GM21528 (cell line): ENCODE results near the gene SLX4IP.
A peak's percentile ranks its signal among the peaks of the same experiment; 100 is the strongest.

ENCODE experiments used
- ATAC-seq: cut with Tn5 transposase; IDR thresholded peaks from one replicate; pipeline ENCODE4 v1.9.1; 2021; ENCODE audit warnings: mild to moderate bottlenecking, moderate library complexity; ENCODE audit not compliant: unreplicated experiment, low FRiP score

The SLX4IP gene

DNA sequence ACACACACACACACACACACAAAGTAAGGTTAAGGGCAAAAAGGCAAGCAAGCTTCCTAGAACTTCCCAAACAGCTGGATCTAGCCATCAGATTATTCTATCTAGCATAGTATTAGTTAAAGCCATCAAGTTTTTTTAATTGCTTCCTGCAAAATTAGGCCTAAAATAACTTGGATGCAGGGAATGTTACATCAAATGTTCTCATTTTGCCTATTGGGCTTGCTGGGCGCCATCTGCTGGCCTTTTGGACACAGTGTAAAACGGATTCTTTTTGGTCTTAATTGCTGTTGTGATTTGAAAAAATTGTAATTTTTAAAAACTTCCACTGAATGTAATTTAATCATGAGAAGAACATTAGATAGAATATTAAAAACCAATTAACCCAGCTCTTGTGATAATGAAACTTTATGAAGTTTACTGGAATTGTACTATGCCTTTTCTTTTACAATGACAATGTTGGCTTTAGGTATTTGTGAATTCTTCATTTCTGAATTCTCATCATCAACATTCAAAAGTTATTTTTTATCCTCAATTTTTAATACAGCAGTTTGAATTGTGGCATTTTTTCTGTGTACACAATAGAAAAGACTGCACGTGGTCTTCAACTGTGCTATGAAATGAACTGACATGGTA lies 7.9 kb upstream of the SLX4IP start:
- no peak for ATAC-seq

DNA sequence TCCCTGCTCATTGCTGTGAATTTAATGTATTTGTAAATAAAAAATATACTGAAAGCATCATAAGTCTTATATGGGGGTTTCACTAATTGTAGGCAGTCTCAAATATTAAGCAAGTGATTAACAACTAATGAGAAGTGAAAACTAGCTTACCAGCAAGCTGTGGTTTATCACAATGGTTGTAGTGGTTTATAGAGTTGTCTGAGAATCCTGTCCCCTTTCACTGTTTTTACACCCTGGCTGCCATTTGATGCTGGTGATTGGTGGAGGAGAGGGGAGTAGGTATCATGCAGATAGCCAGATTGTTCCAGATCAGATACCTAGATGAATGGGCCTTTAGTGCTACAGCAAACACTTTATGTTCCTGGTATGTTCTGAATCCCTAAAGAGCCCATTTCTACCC lies 7.1 kb upstream of the SLX4IP start:
- no peak for ATAC-seq

DNA sequence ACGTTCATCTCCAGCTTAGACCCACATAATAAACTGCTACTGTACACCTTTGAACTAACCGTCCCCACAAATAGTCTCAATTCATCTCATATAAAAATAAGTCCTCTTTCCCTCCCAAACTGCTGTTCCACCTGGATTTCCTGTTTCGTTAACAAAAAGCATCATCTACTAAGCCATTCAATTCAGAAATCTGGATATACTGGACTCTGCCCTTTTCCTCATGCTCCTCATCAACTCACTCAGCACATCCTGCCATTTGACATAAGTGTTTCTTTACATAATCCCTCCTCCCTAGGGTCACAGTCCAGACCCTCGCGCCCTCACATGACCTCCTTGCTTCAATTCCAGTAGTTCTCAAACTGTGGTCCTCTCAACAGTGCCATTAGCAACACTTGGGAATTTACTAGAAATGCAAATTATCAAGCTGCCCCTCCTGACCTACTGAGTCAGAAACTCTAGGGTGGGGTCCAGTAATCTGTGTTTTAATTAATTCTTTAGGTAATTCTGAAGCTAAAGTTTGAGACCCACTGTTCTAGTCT lies 5.6 kb upstream of the SLX4IP start:
- no peak for ATAC-seq

DNA sequence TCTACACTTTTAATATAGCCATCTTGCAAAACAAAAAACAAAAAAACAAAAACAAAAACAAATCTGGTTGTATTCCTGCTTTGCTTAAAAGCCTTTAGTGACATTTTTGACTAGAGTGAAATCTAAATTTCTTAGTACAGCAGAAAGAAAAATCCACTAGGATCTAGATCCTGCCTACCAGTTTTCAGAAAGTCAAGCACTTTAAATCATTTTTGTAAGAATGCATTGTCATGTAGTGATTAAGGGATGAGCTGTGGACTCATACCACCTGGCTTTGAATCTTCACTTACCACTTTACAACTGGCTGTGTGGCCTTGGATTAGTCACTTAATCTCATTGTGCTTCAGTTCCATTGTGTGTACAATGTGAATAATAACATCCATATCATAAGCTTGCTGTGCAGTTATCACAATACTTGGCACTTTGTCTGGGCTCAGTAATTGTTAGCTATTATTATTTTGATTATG lies 5.1 kb upstream of the SLX4IP start:
- no peak for ATAC-seq

DNA sequence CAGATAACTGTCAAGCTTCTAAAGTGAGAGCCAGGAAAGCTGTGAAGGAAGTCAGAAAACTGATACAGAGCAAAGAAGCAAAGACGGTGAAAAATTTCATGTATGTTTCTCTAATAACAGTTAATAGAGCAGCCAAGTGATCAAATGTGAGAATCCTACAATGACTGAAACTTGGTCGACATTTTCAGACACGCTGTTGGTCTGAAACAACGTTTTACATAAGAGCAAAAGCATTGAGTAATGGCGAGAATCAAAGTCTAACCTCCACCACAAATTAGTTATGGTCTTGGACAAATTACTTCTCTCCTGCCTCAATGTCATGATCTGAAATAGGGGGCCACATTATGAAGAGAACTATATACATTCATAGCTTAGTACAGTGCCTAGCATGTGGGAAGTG lies 4.4 kb upstream of the SLX4IP start:
- no peak for ATAC-seq

DNA sequence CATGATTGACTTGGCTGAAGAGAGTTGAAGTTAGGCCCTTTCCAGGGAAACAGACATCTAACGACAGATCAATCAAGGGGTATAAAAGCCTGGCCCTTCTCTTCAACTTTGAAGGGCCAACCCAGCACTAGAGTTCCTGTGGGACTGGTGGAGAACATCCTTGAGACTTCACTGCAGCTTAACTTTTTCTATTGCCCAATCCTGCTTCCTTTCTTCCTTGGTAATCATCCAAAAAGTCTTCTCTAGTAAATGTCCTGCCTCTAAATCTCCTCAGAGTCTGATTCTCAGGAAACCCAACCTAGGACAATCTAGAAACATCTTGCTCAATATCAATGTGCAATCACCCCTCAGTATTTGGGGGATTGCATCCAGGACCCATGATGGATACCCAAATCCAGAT lies 3.0 kb upstream of the SLX4IP start:
- no peak for ATAC-seq

DNA sequence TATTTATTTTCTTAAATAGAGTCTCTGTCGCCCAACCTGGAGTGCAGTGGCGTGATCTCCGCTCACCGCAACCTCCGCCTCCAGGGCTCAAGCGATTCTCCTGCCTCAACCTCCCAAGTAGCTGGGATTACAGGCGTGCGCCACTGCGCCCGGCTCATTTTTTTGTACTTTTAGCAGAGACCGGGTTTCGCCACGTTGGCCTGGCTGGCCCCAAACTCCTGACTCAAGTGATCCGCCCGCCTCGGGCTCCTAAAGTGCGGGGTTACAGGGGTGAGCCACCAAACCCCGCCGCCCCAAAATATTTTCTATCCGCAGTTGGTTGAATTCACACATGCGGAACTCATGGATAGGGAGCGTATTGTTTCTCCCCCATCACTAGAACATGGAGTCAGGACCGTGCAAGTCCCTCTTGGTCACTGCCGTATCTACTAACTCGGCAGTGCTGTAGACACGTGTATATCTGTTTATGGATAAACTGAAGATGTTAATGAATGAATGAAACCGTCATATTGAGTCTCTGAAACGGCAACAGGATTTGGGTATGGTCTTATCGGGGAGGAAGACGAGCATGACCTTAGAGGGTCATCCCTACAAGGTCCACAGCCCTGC lies 2.0 kb upstream of the SLX4IP start:
- ATAC-seq = no peak

DNA sequence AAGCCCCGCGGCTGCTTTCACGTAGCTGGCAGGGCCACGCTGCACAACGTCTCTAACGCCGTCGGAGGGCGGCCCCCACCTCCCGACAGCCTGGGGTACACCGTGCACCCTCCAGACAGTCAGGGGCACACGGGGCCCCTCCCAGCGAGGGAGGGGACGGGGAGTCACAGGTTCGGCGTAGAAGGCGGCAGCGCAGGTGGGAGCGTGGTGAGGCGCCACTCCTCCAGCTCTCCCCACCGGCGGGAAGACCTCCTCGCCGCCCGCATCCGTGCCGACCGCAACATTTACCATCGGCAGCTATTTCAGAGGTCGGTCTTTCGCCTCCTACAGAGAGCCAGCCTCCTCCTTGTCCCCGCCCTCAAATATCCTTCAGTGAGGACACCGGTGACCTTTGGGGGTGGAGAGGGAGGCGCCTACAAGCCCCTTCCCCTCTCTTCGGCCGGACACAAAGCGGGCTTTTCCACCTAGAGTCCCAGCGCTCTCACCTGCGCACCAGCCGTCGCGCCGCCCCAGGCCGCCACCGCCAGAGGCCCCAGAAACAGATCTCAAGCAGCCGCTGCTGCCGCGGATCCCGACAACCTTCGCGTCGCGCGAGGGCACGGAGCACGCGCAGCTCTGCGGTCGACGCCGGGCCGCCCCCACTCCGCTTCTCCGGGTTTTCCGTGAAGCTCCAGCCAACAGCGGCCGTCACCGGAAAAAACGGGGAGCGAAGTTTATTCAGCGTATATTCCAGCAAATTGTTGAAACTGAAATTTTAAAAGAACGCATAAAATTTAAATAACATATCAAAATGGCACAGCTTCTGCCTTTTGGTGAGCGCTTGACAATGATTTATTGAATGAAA lies 1.3 kb upstream of the SLX4IP start, which contains the start of gene MKKS:
Gene MKKS, minus strand, starts transcription at position 600 of the 844 bp plus-strand sequence. CDS start 20,708 bp downstream, outside the sequence.
- ATAC-seq = peak; percentile 66

DNA sequence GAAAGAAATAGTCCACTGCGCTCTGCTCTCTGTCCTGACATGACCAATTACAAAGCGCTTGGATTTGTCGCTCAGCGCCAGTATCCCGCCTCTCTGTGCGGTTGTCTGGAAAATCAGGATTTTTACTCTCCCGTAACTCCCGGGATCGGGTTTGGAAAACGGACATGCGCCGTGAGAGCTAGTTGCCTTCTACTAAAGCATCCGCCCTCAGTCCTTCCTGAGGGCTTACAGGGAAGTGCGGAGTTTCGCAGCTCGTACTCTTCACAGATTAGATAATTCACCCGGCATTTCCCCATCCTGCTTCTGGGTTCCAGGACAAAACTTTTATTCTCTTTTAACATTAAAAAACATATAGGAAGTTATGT lies 656 bp upstream of the SLX4IP start:
- ATAC-seq = peak; percentile 43

DNA sequence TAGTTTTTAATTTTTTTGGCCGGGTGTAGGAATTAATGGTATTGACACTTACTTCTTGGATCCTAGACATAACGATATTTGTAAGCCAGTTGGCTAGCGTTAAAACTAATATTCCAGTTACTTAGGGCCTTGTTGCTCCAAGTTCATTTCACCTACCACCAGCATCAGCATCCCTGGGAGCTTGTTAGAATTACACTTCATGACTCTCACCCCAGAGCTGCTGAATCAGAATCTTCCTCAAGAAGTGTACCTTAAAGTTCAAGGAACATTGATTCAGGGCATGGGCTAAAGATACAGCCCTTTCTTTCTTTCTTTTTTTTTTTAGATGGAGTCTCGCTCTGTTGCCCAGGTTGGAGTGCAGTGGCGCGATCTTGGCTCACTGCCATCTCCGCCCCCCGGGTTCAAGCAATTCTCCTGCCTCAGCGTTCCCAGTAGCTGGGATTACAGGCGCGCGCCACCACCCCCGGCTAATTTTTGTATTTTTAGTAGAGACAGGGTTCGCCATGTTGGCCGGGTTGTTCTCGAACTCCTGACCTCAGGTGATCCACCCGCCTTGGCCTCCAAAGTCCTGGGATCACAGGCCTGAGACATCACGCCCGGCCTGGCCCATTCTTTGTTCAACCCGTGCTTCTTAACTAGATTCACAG lies 1.1 kb downstream of the SLX4IP start:
- no peak for ATAC-seq

DNA sequence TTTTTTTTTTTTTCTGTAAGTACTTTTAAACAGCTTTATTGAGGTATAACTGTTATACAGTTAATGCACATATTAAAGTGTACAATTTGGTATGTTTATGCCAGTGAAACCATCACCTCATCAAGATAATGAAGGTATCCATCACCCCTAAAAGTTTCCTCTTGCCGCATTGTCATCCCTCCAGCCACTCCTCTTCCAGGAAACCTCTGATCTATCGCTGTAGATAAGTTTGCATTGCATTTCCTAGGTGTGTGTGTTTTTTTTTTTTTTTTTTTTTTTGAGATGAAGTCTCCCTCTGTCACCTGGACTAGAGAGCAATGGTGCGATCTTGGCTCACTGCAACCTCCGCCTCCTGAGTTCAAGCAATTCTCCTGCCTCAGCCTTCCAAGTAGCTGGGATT lies 3.1 kb downstream of the SLX4IP start:
- ATAC-seq = no peak

DNA sequence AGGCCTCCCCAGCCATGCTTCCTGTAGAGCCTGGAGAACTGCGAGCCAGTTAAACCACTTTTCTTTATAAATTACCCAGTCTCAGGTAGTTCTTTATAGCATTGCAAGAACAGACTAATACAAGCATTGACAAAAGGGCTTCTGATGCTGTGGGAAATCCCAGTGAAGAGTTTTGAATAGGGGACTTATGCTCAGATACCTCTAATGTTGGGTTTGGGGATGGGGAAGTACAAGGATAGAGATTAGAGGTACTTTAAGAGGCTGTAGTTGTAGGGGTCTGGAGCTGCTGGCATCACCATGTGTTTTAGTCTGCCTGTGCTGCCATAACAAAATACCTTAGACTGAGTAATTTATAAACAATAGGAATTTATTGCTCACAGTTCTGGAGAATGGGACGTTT lies 8.8 kb downstream of the SLX4IP start:
- no peak for ATAC-seq

DNA sequence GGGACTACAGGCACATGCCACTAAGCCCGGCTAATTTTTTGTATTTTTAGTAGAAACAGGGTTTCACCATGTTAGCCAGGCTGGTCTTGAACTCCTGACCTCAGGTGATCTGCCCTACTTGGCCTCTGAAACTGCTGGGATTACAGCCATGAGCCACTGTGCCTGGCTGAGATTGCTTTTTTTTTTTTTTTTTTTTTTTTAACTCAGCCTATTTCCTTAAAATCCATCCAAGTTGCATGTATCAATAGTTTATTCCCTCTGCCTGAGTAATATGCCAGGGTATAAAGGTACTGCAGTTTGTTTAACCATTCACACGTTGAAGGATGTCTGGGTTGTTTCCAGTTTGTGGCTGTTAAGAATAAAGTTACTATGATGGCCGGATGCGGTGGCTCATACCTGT lies 10.7 kb downstream of the SLX4IP start:
- no peak for ATAC-seq

DNA sequence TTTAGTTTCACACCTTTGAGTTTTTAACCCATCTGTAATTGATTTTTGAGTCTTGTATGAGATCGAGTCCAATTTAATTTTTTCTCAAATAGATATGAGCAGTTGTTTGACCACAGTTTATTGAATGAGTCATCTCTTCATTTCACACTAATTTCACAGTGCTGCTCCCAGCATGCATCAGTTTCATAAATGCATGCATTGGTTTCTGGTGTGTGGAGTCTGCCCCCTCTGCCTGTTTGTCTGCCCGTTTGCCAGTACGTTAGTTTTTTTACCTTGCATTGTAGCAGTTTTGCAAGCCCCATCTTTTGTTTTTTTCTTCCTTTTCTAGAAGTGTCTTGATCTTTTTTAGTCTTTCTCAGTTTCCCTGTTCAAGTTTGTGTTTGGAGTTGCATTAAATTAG lies 11.9 kb downstream of the SLX4IP start:
- peak; percentile 94 for ATAC-seq

DNA sequence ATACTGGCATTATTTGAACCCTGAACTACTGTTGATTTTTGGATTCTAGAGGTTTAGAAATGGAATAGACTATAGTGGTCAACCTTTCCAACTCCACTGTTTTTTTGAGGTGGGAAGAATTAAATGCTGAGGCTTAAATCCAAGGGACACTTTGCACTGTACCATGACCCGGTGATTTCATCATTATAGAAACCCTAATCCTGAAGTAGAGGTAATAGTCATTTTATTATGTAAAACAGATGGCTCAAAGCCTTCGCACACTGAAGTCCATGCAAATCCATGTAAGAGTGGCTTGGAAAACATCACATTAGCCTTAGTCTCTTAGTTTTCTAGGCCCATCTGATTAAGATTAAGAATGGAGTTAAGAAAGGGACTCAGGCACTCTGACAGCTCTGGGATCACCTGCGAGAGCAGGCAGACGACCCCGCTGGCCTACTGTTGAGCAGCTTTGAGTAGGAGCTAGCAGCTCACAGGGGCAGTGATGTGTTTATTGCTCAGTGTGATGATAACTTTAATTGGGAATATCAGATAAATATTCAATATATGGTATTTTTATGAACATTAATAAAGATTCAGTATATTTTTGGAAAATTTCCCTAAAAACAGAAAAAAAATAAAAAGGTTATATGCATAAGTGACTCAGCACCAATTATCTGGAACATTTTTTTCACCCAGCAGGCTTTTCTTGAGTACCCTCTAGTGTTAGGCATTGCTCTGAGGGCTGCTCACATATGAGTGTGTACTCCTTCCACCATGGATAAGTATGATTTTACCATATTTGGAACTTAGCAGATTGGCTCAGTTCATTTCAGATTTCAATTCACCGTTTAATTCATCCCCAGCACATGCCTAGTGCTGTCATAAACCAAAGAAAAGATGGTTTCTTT lies 13.4 kb downstream of the SLX4IP start:
- no peak for ATAC-seq

DNA sequence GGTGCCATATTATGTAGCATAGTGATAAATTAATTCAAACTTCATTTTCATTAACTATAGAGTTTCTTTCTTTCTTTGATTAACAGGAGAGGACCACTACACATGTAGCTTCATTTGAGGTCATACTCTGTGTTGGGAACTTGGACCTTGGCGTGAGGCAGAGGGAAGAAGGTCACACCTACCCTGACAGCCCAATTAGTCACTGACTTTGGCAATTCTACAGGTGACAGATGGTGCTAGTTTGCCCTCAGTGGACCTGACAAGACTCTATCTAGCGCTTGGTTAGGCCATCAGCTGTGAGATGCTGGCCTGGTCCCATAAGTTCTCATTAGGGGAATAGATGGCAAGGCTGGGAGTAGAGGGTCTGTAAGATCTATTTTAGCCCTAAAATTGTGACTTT lies 14.2 kb downstream of the SLX4IP start:
- no peak for ATAC-seq

DNA sequence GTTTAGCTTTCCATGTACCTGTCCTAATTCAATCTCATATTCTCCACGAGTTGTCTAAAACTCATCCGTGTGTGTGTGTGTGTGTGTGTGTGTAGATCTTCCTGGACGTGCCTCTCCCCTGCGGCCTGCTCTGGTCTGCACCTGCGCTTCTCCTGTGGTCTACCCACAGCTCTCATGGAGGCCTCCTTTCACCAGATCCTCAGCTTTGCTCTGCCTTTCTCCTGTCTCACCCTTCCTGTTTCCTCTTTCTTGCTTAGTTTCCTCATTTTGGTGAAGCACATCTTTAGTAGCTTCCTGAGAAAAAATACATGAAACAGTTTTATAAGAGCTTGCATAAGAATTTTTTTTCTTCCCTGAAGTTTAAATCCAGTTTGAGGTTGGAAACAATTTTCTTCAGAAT lies 18.1 kb downstream of the SLX4IP start:
- peak; percentile 87 for ATAC-seq

DNA sequence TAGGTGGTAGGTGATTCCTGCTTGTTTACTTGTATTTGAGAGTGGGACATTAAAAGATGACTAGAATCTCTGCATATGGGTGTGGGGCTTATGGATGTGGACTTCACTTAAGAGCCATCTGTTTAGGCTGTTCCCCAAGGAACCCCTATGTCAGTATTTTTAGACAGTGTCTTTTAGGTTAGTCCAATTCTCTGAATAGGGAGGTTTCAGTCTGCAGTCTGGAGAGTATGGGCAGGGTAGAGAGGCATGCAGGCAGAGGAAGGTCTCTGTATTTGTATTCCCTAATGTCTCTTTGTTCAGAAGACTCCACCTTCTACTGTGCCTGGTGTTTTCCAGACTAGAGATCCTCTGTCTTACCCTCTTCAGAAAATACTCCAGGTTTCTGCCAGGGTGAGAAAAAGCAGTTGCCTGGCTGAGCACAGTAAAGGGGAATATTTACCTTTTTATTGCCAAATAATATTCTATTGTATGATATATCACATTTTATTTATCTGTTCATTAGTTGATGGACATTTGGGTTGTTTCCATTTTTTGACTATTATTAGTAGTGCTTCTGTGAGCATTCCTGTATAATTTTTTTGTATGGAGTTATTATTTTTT lies 19.1 kb downstream of the SLX4IP start:
- ATAC-seq = peak; percentile 58

DNA sequence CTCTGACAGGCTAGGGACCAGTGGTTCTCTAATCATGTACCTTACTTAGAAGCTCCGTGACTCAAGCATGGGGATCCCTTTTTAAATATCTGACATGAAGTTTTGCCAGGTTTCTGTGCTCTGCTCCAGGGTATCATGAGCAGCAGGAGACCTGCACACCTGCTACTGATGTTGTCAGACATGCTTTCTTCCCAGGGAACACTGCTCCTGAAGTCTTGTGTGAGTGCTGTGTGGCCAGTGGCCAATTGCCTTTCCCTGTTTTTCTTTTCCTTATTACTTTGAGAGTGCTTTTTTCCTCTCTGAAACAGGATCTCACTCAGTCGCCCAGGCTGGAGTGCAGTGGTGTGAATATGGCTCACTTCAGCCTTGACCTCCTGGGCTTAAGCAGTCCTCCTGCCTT lies 26.4 kb downstream of the SLX4IP start:
- ATAC-seq = no peak
